MCF 10A (cell line): Measurements from ENCODE around the gene CBLC. TPM values are rescaled to one million over a fixed set of nuclear protein-coding genes. Genes with fewer than 3 reads are reported as not detected.

ENCODE experiments used
- BruUV-seq: library from RNA; stranded (reverse); fragments of 400-500 nt; replicated peaks from 2 replicates; lab custom pipeline; 2021; lab: Mats Ljungman, UMichigan
- CTCF ChIA-PET: fragments of 300-600 bp; sonication (Branson Sonifier 250); formaldehyde crosslinking; extraction: SDS; loops from one replicate; lab custom pipeline; 2021; ENCODE audit warnings: antibody characterized with exemption, inconsistent platforms; lab: Yijun Ruan, JAX
- POLR2A ChIA-PET: fragments of 300-600, 350-650 bp; sonication (Branson Sonifier 250); formaldehyde crosslinking; extraction: SDS; loops from one replicate; lab custom pipeline; 2020; ENCODE audit warnings: antibody characterized with exemption, inconsistent platforms; lab: Yijun Ruan, JAX
- DNase-seq: peaks from one replicate; pipeline ENCODE4 v3.0.0-alpha.2; 2018; ENCODE audit not compliant: unreplicated experiment
- H3K27ac Mint-ChIP-seq: one replicate; pipeline ENCODE4 v1.8.0; 2022; ENCODE audit warnings: mild to moderate bottlenecking, low read depth, mixed read lengths; ENCODE audit not compliant: unreplicated experiment
- H3K27me3 Mint-ChIP-seq: one replicate; pipeline ENCODE4 v1.8.0; 2022; ENCODE audit warnings: mixed read lengths; ENCODE audit not compliant: insufficient read depth, unreplicated experiment
- H3K36me3 Mint-ChIP-seq: one replicate; pipeline ENCODE4 v1.8.0; 2022; ENCODE audit warnings: mild to moderate bottlenecking, moderate library complexity, mixed read lengths; ENCODE audit not compliant: insufficient read depth, unreplicated experiment
- H3K4me1 Mint-ChIP-seq: one replicate; pipeline ENCODE4 v1.8.0; 2022; ENCODE audit warnings: mixed read lengths; ENCODE audit not compliant: insufficient read depth, unreplicated experiment
- H3K4me3 Mint-ChIP-seq: one replicate; pipeline ENCODE4 v1.8.0; 2022; ENCODE audit warnings: mild to moderate bottlenecking, moderate library complexity, mixed read lengths; ENCODE audit not compliant: unreplicated experiment
- H3K9me3 Mint-ChIP-seq: one replicate; pipeline ENCODE4 v1.8.0; 2022; ENCODE audit warnings: mixed read lengths; ENCODE audit not compliant: unreplicated experiment
- CTCF ChIP-seq: fragments of 200-600 bp; IDR thresholded peaks from one replicate; pipeline ENCODE4 v1.8.0; 2022; ENCODE audit warnings: antibody characterized with exemption, mild to moderate bottlenecking; ENCODE audit not compliant: unreplicated experiment
- intact Hi-C: fragments of 100-400 bp; cut with micrococcal nuclease; formaldehyde crosslinking; loops from 2 replicates; pipeline ENCODE4 v1.14.1; 2022
- total RNA-seq: library from RNA; stranded (reverse); gene quantifications from 2 replicates; pipeline ENCODE4 v1.2.3, GENCODE V29; 2022

The CBLC gene
- total RNA-seq, 1 experiment from 2014 or later, result 14.6 TPM

GRCh38 chr19:44817725-44818465 lies 40.2 kb downstream of the CBLC start:
- H3K4me1 Mint-ChIP-seq, result peaks cover 5% of the 10 kb centered on the region
- CTCF ChIA-PET, result no interaction called here
- peaks cover 14% of the 10 kb centered on the region for H3K27me3 Mint-ChIP-seq
- intact Hi-C loops, result no loop called here
- no TSS peak for BruUV-seq
- no peak for TF ChIP-seq CTCF
- DNase-seq, result no peak
- POLR2A ChIA-PET, result interaction anchor here (0.7 kb wide), 1 partner anchor 75 kb away, joined by 3 read pairs; no protein-coding TSS in a partner anchor
- no peak overlapping the region for H3K27ac Mint-ChIP-seq
- H3K9me3 Mint-ChIP-seq, result no peaks in the 10 kb centered on the region
- H3K4me3 Mint-ChIP-seq, result no peak overlapping the region
- H3K36me3 Mint-ChIP-seq, result peaks cover 4% of the 10 kb centered on the region

GRCh38 chr19:44818466-44819031 lies 40.9 kb downstream of the CBLC start:
- no peak overlapping the region for H3K4me3 Mint-ChIP-seq
- peaks cover 5% of the 10 kb centered on the region for H3K4me1 Mint-ChIP-seq
- no peak overlapping the region for H3K27ac Mint-ChIP-seq
- intact Hi-C loops, result no loop called here
- POLR2A ChIA-PET, result interaction anchor here (0.7 kb wide), 1 partner anchor 74 kb away, joined by 3 read pairs; no protein-coding TSS in a partner anchor
- H3K9me3 Mint-ChIP-seq, result no peaks in the 10 kb centered on the region
- DNase-seq, result no peak
- BruUV-seq, result no TSS peak
- no peak for TF ChIP-seq CTCF
- CTCF ChIA-PET, result no interaction called here
- H3K36me3 Mint-ChIP-seq, result peaks cover 4% of the 10 kb centered on the region
- H3K27me3 Mint-ChIP-seq, result peaks cover 20% of the 10 kb centered on the region

- peaks cover 5% of the 10 kb centered on the region for H3K4me1 Mint-ChIP-seq
- DNase-seq, result no peak
- ChIA-PET POLR2A (no interaction called here), CTCF (interaction anchor here (1.0 kb wide), 1 partner anchor 27 kb away, joined by 4 read pairs; the partner anchor contains the start of gene NECTIN2)
- H3K4me3 Mint-ChIP-seq, result no peak overlapping the region
- TF ChIP-seq CTCF, result no peak
- H3K27me3 Mint-ChIP-seq, result peaks cover 20% of the 10 kb centered on the region
- peaks cover 4% of the 10 kb centered on the region for H3K36me3 Mint-ChIP-seq
- H3K9me3 Mint-ChIP-seq, result no peaks in the 10 kb centered on the region
- no peak overlapping the region for H3K27ac Mint-ChIP-seq
- BruUV-seq, result no TSS peak
- intact Hi-C loops, result no loop called here
Observed at GRCh38 chr19:44819246-44819832, 41.6 kb downstream of the CBLC start.
